ENCODE measurements around the gene CEP72.
"Not testable (repeated sequence)": the region's sequence is repeated elsewhere in the genome, so short reads cannot be mapped to it uniquely, and the experiment has no call there.

The CEP72 gene

GRCh38 chr5:672329-673160 lies 60.4 kb downstream of the CEP72 start:
- DNase-seq (ENCODE audit: low read depth, low spot score), result peak; percentile 55

GRCh38 chr5:673161-673830 lies 61.2 kb downstream of the CEP72 start:
- DNase-seq (ENCODE audit: low read depth, low spot score), result no peak

- no peak for DNase-seq (ENCODE audit: low read depth, low spot score)
These were observed 61.9 kb downstream of the CEP72 start for GRCh38 chr5:673831-674629.

- no peak for DNase-seq (ENCODE audit: low read depth, low spot score)
These were observed 62.5 kb downstream of the CEP72 start for GRCh38 chr5:674630-675011.

GRCh38 chr5:675111-675870 lies 63.2 kb downstream of the CEP72 start:
- DNase-seq (ENCODE audit: low read depth, low spot score), result no peak

- no peak for DNase-seq (ENCODE audit: low read depth, low spot score)
These were observed 63.9 kb downstream of the CEP72 start for GRCh38 chr5:675871-676698.

- no peak for DNase-seq (ENCODE audit: low read depth, low spot score)
These were observed 64.5 kb downstream of the CEP72 start for GRCh38 chr5:676699-677076.

- no peak for DNase-seq (ENCODE audit: low read depth, low spot score)
These were observed 65.3 kb downstream of the CEP72 start for GRCh38 chr5:677131-678101.

- not testable (repeated sequence) for DNase-seq (ENCODE audit: low read depth, low spot score)
These were observed 66.4 kb downstream of the CEP72 start for GRCh38 chr5:678521-678920.

- DNase-seq (ENCODE audit: low read depth, low spot score), result not testable (repeated sequence)
These were observed 67.2 kb downstream of the CEP72 start for GRCh38 chr5:679166-679895.

- DNase-seq (ENCODE audit: low read depth, low spot score), result not testable (repeated sequence)
These were observed 68.1 kb downstream of the CEP72 start for GRCh38 chr5:680118-680795.

GRCh38 chr5:680836-681235 lies 68.7 kb downstream of the CEP72 start:
- DNase-seq (ENCODE audit: low read depth, low spot score), result not testable (repeated sequence)

GRCh38 chr5:681317-682191 lies 69.4 kb downstream of the CEP72 start:
- DNase-seq (ENCODE audit: low read depth, low spot score), result not testable (repeated sequence)

- DNase-seq (ENCODE audit: low read depth, low spot score), result not testable (repeated sequence)
These were observed 70.1 kb downstream of the CEP72 start for GRCh38 chr5:682216-682615.

GRCh38 chr5:682651-683358 lies 70.7 kb downstream of the CEP72 start:
- DNase-seq (ENCODE audit: low read depth, low spot score), result not testable (repeated sequence)

Data from smooth muscle cell of the brain vasculature (primary cell).